A673 (cell line): ENCODE data around the gene NOL12. TPM values are rescaled to one million over a fixed set of nuclear protein-coding genes. Genes with fewer than 3 reads are reported as not detected.

Experiments
- Bru-seq: library from RNA; stranded (reverse); fragments of 400-500 nt; gene quantifications from one replicate; lab custom pipeline; 2021; lab: Mats Ljungman, UMichigan
- BruChase-seq, 2 experiments: library from RNA; stranded (reverse); fragments of 400-500 nt; gene quantifications; one replicate each; lab custom pipeline; 2021; lab: Mats Ljungman, UMichigan
- BruUV-seq: library from RNA; stranded (reverse); fragments of 400-500 nt; replicated peaks from 2 replicates; lab custom pipeline; 2021; lab: Mats Ljungman, UMichigan
- CTCF ChIA-PET: fragments of 300-600 bp; sonication (Branson Sonifier 250); formaldehyde crosslinking; loops from one replicate; lab custom pipeline; 2022; ENCODE audit warnings: antibody characterized with exemption; lab: Charles Lee
- POLR2A ChIA-PET: fragments of 300-600 bp; sonication (Branson Sonifier 250); formaldehyde crosslinking; loops from one replicate; lab custom pipeline; 2022; ENCODE audit warnings: antibody characterized with exemption; ENCODE audit not compliant: low non-redundant PET; lab: Charles Lee
- DNase-seq: peaks from one replicate; pipeline ENCODE4 v3.0.0-alpha.2; 2015; ENCODE audit warnings: low spot score
- H3K27ac ChIP-seq: fragments of 200-600 bp; sonication (generic); 2 replicates; pipeline ENCODE4 v1.5.1; 2016; ENCODE audit warnings: mixed run types, low read depth, mild to moderate bottlenecking, mixed read lengths, antibody characterized with exemption, low read length; ENCODE audit not compliant: poor library complexity, severe bottlenecking
- H3K27me3 ChIP-seq: fragments of 200-600 bp; sonication (generic); replicated peaks from 2 replicates; pipeline ENCODE4 v1.6.1; 2017; ENCODE audit warnings: mixed run types, low read depth, mild to moderate bottlenecking, mixed read lengths, antibody characterized with exemption, low read length; ENCODE audit not compliant: insufficient read depth, poor library complexity
- H3K36me3 ChIP-seq: fragments of 200-600 bp; sonication (generic); 2 replicates; pipeline ENCODE4 v1.6.1; 2016; ENCODE audit warnings: mixed run types, mild to moderate bottlenecking, mixed read lengths, antibody characterized with exemption, low read length; ENCODE audit not compliant: insufficient read depth, poor library complexity, severe bottlenecking
- H3K4me1 ChIP-seq: fragments of 200-600 bp; sonication (generic); 2 replicates; pipeline ENCODE4 v1.6.1; 2017; ENCODE audit warnings: mixed run types, mild to moderate bottlenecking, mixed read lengths, antibody characterized with exemption, low read length; ENCODE audit not compliant: insufficient read depth, poor library complexity, severe bottlenecking
- H3K4me3 ChIP-seq: fragments of 200-600 bp; sonication (generic); 2 replicates; pipeline ENCODE4 v1.5.1; 2016; ENCODE audit warnings: low read depth, mixed run types, mild to moderate bottlenecking, mixed read lengths, low read length; ENCODE audit not compliant: poor library complexity, severe bottlenecking
- H3K9me3 ChIP-seq: fragments of 200-600 bp; sonication (generic); 2 replicates; pipeline ENCODE4 v1.6.1; 2016; ENCODE audit warnings: mixed run types, low read depth, mild to moderate bottlenecking, mixed read lengths, antibody characterized with exemption, low read length; ENCODE audit not compliant: poor library complexity, severe bottlenecking
- CTCF ChIP-seq: fragments of 300-800, 200-600 bp; sonication (generic); conservative IDR thresholded peaks from 2 replicates; pipeline ENCODE4 v1.5.1; 2017; ENCODE audit warnings: low read depth, mild to moderate bottlenecking, antibody characterized with exemption, low read length, moderate library complexity, mixed read lengths
- EZH2 ChIP-seq: fragments of 200-600 bp; sonication (generic); IDR thresholded peaks from 2 replicates; pipeline ENCODE4 v1.6.1; 2017; ENCODE audit warnings: borderline replicate concordance, low read depth, mild to moderate bottlenecking, mixed read lengths, antibody characterized with exemption, low read length; ENCODE audit not compliant: poor library complexity, severe bottlenecking
- intact Hi-C: fragments of 100-400 bp; cut with micrococcal nuclease; formaldehyde crosslinking; loops from one replicate; pipeline ENCODE4 v1.10.0; 2022; ENCODE audit not compliant: unreplicated experiment
- long read RNA-seq: library from polyadenylated mRNA; stranded (forward); transcript quantifications from one replicate; pipeline ENCODE4 v2.0.0, GENCODE V29; 2022
- total RNA-seq: library from RNA; stranded (reverse); gene quantifications from 2 replicates; pipeline ENCODE4 v1.2.3, GENCODE V29; 2021

NOL12 gene
- 51.9 and 52.9 TPM in 2 replicates for total RNA-seq
- percentile 72 among the genes with signal in this experiment for Bru-seq, nascent RNA
- percentile 81 among the genes with signal in this experiment for BruChase-seq, experiment 1, labeled RNA remaining after a 2-hour chase
- BruChase-seq, experiment 2, labeled RNA remaining after a 6-hour chase, result percentile 77 among the genes with signal in this experiment
- long read RNA-seq, transcript NOL12-201 (6 exons, 2,854 nt), result minor isoform, 33 of 104 reads
- long read RNA-seq, transcript NOL12-202 (7 exons, 945 nt), result major isoform, 60 of 104 reads
- long read RNA-seq, partial matches to known transcripts, result 3 of 104 reads
- long read RNA-seq, other reads (novel, unspliced or antisense), result 6 of 104 reads

GRCh38 chr22:37686002-37686982, at the start of gene NOL12:
TSS of gene NOL12 (plus strand) at chr22:37686343. CDS start at chr22:37686393, 50 bp downstream.
- ChIA-PET CTCF (interaction anchor here (0.6 to 2.1 kb wide), 3 partner anchors 44 to 94 kb away, joined by 3 to 6 read pairs (median 4); no protein-coding TSS in a partner anchor), POLR2A (no interaction called here)
- H3K27ac ChIP-seq, result peak within 1 kb of the TSS; percentile 89
- H3K36me3 ChIP-seq, result peaks cover 21% of the 10 kb centered on the region
- intact Hi-C loops, result no loop called here
- TF ChIP-seq CTCF, result no peak
- no peak for TF ChIP-seq EZH2
- DNase-seq, result peak; percentile 93
- no peaks in the 10 kb centered on the region for H3K27me3 ChIP-seq
- H3K4me3 ChIP-seq, result peak within 1 kb of the TSS; percentile 92
- H3K4me1 ChIP-seq, result peaks cover 7% of the 10 kb centered on the region
- no peaks in the 10 kb centered on the region for H3K9me3 ChIP-seq
- TSS peak; percentile 64 for BruUV-seq

- Histone ChIP-seq H3K4me1 (peaks cover 34% of the 10 kb centered on the region), H3K27me3 (no peaks in the 10 kb centered on the region), H3K36me3 (no peaks in the 10 kb centered on the region), H3K27ac (no peak overlapping the region), H3K4me3 (no peak overlapping the region), H3K9me3 (no peaks in the 10 kb centered on the region)
- ChIA-PET POLR2A (interaction anchor here (1.1 kb wide), 1 partner anchor 21 kb away, joined by 3 read pairs; the partner anchor contains the start of gene PDXP), CTCF (no interaction called here)
- DNase-seq, result no peak
- intact Hi-C loops, result no loop called here
- TF ChIP-seq CTCF (no peak), EZH2 (no peak)
- no TSS peak for BruUV-seq
Observed at GRCh38 chr22:37636949-37637273, 49.2 kb upstream of the NOL12 start.

- H3K9me3 ChIP-seq, result no peaks in the 10 kb centered on the region
- no peaks in the 10 kb centered on the region for H3K36me3 ChIP-seq
- POLR2A ChIA-PET, result no interaction called here
- no TSS peak for BruUV-seq
- H3K4me1 ChIP-seq, result peaks cover 30% of the 10 kb centered on the region
- CTCF ChIA-PET, result no interaction called here
- DNase-seq, result no peak
- peak overlapping the region; percentile 59 for H3K4me3 ChIP-seq
- no peaks in the 10 kb centered on the region for H3K27me3 ChIP-seq
- TF ChIP-seq CTCF, result no peak
- no peak for TF ChIP-seq EZH2
- intact Hi-C loops, result no loop called here
- no peak overlapping the region for H3K27ac ChIP-seq
Observed at GRCh38 chr22:37638391-37639069, 47.6 kb upstream of the NOL12 start.
